T-helper 1 cell treated with Interleukin-12 subunit alpha and Interleukin-12 subunit beta and Interleukin-4 antibody, amounts not matched to agents 30 μg/mL and 1 μg/mL, for 36 hours (primary cell): ENCODE data around the gene CYBRD1.
"Not testable (repeated sequence)": the region's sequence is repeated elsewhere in the genome, so short reads cannot be mapped to it uniquely, and the experiment has no call there.

Experiments used
- H3K27ac Mint-ChIP-seq: one replicate; pipeline ENCODE4 v1.8.0; 2021; ENCODE audit warnings: mild to moderate bottlenecking, mixed read lengths
- H3K27me3 Mint-ChIP-seq: one replicate; pipeline ENCODE4 v1.8.0; 2021; ENCODE audit warnings: low read depth, mixed read lengths
- H3K36me3 Mint-ChIP-seq: one replicate; pipeline ENCODE4 v1.8.0; 2021; ENCODE audit warnings: low read depth, mixed read lengths
- H3K4me1 Mint-ChIP-seq: one replicate; pipeline ENCODE4 v1.8.0; 2021; ENCODE audit warnings: low read depth, mixed read lengths
- H3K4me3 Mint-ChIP-seq: one replicate; pipeline ENCODE4 v1.8.0; 2021; ENCODE audit warnings: mild to moderate bottlenecking, moderate library complexity, mixed read lengths
- H3K9me3 Mint-ChIP-seq: one replicate; pipeline ENCODE4 v1.8.0; 2021; ENCODE audit warnings: mixed read lengths

Gene CYBRD1

DNA sequence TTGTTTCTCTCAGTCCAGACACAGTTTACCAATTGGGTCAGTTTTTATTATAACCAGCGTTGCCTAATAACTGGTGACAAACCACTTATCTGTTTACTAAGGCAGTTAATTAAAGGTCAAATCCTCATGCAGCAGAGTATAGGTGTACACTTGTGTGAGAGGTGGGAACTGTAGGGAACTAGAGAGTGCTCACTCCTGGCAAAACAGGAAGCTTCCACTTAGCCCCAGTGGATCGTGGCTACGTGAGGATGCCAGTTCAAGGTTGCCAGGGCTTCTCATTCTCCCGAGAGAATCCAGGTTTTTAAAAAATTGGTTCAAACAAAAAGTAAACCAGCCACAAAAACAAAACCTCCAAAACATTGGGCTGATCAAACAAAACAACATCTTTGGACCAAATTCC, 8.1 kb downstream of the CYBRD1 start:
- Mint-ChIP-seq H3K9me3 (peaks cover 5% of the 10 kb centered on the region), H3K27ac (no peak overlapping the region), H3K4me3 (no peak overlapping the region), H3K27me3 (peaks cover 33% of the 10 kb centered on the region), H3K4me1 (no peaks in the 10 kb centered on the region), H3K36me3 (no peaks in the 10 kb centered on the region)

DNA sequence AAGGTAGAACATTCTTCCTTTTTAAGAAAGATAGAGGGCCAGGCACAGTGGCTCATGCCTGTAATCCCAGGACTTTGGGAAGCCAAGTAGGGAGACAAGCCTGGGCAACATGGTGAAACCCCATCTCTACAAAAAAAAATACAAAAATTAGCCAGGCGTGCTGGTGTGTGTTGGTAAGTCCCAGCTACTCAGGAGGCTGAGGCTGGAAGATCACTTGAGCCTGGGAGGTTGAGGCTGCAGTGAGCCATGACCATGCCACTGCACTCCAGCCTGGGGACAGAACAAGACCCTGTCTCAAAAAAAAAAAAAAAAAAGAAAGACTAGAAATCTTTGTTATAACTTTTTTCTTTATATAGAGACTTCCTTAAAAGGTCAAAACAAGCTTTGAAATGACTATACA, 8.6 kb downstream of the CYBRD1 start:
- H3K4me1 Mint-ChIP-seq, H3K36me3 Mint-ChIP-seq, H3K27ac Mint-ChIP-seq, H3K9me3 Mint-ChIP-seq, H3K4me3 Mint-ChIP-seq: not testable (repeated sequence)
- peaks cover 32% of the 10 kb centered on the region for H3K27me3 Mint-ChIP-seq

DNA sequence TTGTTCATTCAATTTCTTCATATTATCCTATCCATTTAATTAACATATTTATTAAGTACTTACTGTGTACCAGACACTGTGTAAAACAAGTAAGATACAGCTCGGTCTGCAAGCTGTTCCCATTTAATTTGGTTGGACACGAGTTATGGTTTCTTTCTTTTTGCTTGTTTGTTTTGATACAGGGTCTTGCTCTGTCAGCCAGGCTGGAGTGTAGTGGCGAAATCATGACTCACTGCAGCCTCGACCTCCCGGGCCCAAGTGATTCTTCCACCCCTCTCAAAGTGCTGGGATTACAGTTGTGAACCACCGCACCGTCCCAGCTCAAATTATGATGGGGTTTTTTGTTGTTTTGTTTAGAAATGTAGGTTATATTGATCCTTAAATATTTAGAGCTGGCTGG, 9.0 kb downstream of the CYBRD1 start:
- no peaks in the 10 kb centered on the region for H3K4me1 Mint-ChIP-seq
- H3K27me3 Mint-ChIP-seq = peaks cover 32% of the 10 kb centered on the region

DNA sequence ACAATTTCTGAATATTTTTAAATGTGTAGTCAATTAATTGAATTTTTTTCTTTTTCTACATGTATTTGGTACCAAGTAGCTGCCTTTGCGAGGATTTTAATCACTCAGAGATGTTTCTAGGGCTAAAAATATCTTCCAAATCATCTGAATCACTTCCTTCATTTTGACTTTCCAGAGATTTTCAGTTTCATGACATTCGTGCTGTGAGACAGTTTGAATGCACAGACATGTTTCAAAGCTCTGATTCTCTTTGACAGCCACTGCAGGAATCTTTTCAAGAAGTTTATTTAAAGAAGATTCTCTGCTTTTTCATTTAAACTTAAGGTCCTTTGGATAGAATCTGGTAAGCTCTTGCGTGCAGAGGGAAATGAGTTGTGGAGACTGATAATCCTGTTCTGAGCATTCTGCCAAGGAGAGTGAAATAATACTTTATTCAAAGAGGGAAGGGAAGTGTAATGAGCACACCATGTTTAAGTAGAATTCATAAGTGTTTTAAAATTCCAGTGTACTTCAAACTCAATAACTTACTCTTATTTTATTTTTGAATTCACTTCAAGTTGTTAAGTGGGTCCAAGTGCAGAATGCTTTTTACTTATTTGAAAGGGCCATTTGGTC, 9.7 kb downstream of the CYBRD1 start:
- Mint-ChIP-seq H3K27me3 (peaks cover 26% of the 10 kb centered on the region), H3K36me3 (no peaks in the 10 kb centered on the region), H3K4me1 (no peaks in the 10 kb centered on the region), H3K9me3 (peaks cover 5% of the 10 kb centered on the region), H3K27ac (no peak overlapping the region), H3K4me3 (no peak overlapping the region)

More for the DNA sequence above, 9.0 kb downstream of the CYBRD1 start:
- no peak overlapping the region for H3K4me3 Mint-ChIP-seq
- peaks cover 5% of the 10 kb centered on the region for H3K9me3 Mint-ChIP-seq
- H3K36me3 Mint-ChIP-seq = no peaks in the 10 kb centered on the region
- no peak overlapping the region for H3K27ac Mint-ChIP-seq

DNA sequence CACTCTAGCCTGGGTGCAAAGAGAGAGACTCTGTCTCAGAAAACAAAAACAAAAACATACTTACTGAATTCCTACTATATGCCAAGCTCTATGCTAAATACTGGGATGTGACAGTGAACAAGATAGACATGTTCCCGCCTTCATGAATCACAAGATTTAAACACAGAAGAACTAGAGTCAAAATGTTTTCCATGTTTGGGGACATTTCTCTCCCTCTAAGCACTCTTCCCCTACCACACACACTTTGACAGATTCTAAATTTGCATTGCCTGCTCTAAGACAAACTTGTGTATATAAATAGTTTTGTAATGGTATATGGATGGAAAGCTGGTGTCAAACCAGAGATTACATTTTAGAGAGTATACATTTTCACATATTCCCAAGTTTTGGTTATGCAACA, 11.1 kb downstream of the CYBRD1 start:
- H3K27me3 Mint-ChIP-seq = peaks cover 19% of the 10 kb centered on the region
- H3K4me3 Mint-ChIP-seq = no peak overlapping the region
- H3K36me3 Mint-ChIP-seq = no peaks in the 10 kb centered on the region
- H3K27ac Mint-ChIP-seq = no peak overlapping the region
- peaks cover 5% of the 10 kb centered on the region for H3K9me3 Mint-ChIP-seq
- H3K4me1 Mint-ChIP-seq = no peaks in the 10 kb centered on the region

DNA sequence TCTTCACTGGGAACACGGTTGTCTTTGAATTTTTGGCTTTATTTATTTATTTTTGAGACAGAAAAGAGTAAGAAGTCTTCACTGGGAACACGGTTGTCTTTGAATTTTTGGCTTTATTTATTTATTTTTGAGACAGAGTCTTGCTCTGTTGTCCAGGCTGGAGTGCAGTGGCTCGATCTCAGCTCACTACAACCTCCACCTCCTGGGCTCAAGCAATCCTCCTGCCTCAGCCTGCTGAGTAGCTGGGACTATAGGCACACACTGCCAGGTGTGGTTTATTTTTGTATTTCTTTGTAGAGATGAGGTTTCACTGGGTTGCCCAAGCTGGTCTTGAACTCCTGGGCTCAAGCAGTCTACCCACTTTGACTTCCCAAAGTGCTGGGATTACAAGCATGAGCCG, 13.3 kb downstream of the CYBRD1 start:
- H3K27ac Mint-ChIP-seq, H3K4me3 Mint-ChIP-seq, H3K36me3 Mint-ChIP-seq, H3K4me1 Mint-ChIP-seq, H3K27me3 Mint-ChIP-seq, H3K9me3 Mint-ChIP-seq: not testable (repeated sequence)

DNA sequence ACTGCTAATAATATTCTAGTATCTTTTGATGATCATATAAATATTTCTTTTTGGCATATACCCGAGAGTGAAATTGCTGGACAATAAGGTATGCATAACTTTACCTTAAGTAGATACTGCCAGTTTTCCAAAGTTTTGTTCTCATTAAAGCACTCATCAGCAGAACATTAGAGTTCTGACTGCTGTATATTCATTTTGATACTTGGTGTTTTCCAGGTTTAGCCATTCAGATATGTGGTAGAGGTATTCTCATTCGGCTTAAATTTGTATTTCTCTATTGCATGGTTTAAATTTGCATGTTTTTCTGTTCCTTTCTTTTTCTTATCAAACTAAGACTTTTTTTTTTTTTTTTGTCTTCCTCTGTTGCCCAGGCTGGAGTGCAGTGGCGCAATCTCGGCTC, 18.2 kb downstream of the CYBRD1 start:
- H3K36me3 Mint-ChIP-seq = no peaks in the 10 kb centered on the region
- peaks cover 12% of the 10 kb centered on the region for H3K27me3 Mint-ChIP-seq
- no peak overlapping the region for H3K4me3 Mint-ChIP-seq
- no peaks in the 10 kb centered on the region for H3K9me3 Mint-ChIP-seq
- no peaks in the 10 kb centered on the region for H3K4me1 Mint-ChIP-seq
- H3K27ac Mint-ChIP-seq = no peak overlapping the region

DNA sequence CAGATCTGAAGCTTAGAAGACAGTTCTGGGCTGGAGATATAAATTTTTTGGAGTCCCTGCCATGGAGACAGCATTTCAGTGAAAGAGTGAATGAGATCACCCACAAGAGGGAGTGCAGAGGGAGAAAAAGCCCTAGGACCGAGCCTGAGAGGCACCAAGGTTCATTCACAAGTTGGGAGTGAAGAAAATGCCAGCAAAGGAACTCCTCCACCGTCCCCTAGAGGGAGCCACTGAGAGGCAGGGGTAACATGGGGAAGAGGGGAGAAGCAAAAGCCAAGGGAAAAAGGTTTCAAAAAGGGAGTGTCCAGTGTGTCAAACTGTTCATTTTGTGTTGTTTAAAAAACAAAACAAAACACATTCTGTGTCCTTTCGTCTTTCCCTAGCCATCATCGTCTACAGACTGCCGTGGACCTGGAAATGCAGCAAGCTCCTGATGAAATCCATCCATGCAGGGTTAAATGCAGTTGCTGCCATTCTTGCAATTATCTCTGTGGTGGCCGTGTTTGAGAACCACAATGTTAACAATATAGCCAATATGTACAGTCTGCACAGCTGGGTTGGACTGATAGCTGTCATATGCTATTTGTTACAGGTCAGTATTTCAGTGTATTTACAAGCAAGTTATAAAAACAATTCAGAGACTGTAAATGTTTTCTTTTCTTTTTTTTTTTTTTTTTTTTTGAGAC, 19.1 kb downstream of the CYBRD1 start:
- H3K27ac Mint-ChIP-seq = no peak overlapping the region
- no peaks in the 10 kb centered on the region for H3K36me3 Mint-ChIP-seq
- no peak overlapping the region for H3K4me3 Mint-ChIP-seq
- H3K9me3 Mint-ChIP-seq = no peaks in the 10 kb centered on the region
- H3K4me1 Mint-ChIP-seq = no peaks in the 10 kb centered on the region
- peaks cover 12% of the 10 kb centered on the region for H3K27me3 Mint-ChIP-seq

DNA sequence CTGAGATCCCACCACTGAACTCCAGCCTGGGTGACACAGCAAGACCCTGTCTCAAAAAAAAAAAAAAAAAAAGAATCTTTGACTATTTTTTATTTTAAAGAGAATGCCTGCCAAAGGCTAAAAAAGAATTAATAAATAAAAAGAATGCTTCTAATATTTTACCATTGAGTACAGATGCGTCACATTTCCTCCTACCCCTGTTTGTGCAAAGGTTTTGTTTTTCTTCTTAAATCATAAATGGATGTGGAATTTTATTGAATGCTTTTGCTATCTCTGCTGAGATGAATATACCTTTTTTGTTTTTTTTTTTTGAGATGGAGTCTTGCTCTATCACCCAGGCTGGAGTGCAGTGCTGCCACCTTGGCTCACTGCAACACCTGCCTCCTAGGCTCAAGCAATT, 22.8 kb downstream of the CYBRD1 start:
- no peak overlapping the region for H3K27ac Mint-ChIP-seq
- H3K36me3 Mint-ChIP-seq = no peaks in the 10 kb centered on the region
- H3K4me3 Mint-ChIP-seq = no peak overlapping the region
- no peaks in the 10 kb centered on the region for H3K4me1 Mint-ChIP-seq
- peaks cover 12% of the 10 kb centered on the region for H3K27me3 Mint-ChIP-seq
- H3K9me3 Mint-ChIP-seq = no peaks in the 10 kb centered on the region

DNA sequence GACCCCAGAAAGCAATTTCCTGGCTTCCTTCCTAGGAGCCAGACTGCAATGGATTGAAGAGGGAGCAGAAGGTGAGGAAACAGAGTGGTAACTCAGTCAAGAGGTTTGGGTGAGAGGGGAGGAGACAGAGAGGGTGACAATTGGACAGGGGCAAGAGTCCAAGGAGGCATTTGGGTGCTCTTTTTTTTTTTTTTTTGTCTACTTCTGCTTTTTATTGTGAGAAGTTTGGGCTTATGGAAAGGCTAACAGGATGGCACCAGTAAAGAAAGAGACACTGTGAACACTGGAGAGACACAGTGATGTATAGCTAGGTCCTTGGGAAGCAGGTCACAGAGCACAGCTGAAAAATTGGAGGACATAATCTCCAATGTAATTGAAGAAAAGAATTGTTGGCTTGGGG, 25.0 kb downstream of the CYBRD1 start:
- Mint-ChIP-seq H3K4me3 (no peak overlapping the region), H3K36me3 (no peaks in the 10 kb centered on the region), H3K27ac (no peak overlapping the region), H3K9me3 (no peaks in the 10 kb centered on the region), H3K27me3 (peaks cover 14% of the 10 kb centered on the region), H3K4me1 (no peaks in the 10 kb centered on the region)

DNA sequence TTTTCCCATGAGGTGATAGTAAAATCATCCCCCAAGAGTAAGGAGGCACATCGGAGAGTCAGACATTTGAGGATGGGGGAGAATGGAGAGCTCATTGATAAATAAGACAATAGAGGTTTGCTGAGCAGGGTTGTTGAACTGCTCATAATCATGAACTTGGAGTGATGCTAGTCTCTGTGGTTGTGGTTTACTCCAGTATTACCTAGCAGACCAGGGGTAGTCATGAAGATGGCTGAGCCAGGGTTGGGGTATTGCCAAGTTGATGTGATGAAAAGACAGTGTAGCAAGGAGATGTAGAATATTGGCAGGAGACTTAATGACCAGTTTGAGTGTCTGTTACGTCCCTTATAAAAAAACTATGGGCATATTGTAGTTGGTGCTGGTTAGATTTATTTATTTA, 25.4 kb downstream of the CYBRD1 start:
- Mint-ChIP-seq H3K27ac (no peak overlapping the region), H3K4me3 (no peak overlapping the region), H3K4me1 (no peaks in the 10 kb centered on the region), H3K9me3 (no peaks in the 10 kb centered on the region), H3K27me3 (peaks cover 18% of the 10 kb centered on the region), H3K36me3 (no peaks in the 10 kb centered on the region)

DNA sequence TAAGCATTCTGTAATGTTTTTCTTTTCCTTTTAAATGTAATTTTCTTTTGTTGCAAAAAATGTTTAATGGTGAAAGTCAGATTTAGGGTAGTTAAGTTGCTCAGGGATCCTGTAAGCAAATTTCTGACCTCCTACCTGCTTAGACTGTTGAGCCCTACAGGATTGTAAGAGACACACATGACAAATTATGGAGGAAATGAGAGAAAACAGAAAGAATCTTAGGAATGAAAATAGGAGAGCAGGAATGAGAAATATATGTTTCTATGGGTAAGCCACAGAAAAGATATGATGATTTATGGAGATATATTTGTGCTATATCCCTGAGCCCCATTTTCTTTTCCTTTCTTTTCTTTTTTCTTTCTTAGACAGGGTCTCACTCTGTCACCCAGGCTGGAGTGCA, 28.3 kb downstream of the CYBRD1 start:
- Mint-ChIP-seq H3K36me3 (no peaks in the 10 kb centered on the region), H3K9me3 (no peaks in the 10 kb centered on the region), H3K27ac (no peak overlapping the region), H3K4me1 (no peaks in the 10 kb centered on the region), H3K27me3 (peaks cover 7% of the 10 kb centered on the region), H3K4me3 (no peak overlapping the region)

DNA sequence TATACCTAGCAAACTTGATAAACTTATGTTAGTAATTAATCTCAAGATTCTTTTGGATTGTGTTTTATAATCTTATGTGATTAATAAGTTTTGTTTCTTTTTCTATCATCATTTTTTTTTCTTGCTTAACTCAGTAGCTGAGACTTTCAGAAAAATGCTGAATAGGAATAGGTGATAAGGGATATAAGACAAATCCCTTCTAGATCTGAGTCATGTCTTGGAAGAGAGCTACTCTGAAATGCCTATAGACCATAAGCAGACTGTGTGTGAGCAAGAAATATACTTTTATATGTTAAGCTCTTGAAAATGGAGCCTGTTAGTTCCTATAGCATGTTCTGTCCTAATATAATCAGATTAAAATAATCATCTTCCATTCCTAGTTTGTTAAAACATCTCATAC, 29.6 kb downstream of the CYBRD1 start:
- Mint-ChIP-seq H3K27ac (no peak overlapping the region), H3K4me3 (no peak overlapping the region), H3K27me3 (peaks cover 7% of the 10 kb centered on the region), H3K4me1 (no peaks in the 10 kb centered on the region), H3K36me3 (no peaks in the 10 kb centered on the region), H3K9me3 (no peaks in the 10 kb centered on the region)

DNA sequence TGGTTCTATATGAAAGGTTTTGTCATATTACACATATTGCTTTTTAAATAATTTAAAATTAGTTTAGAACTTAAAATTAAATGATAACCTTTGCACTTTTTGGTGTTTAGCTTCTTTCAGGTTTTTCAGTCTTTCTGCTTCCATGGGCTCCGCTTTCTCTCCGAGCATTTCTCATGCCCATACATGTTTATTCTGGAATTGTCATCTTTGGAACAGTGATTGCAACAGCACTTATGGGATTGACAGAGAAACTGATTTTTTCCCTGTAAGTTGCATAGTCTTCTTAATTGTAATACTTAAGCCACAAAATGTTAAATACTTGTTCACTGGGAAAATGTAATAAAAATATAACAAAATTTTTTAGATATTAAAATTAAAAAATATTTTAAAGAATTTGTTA, 31.0 kb downstream of the CYBRD1 start:
- no peaks in the 10 kb centered on the region for H3K36me3 Mint-ChIP-seq
- H3K4me1 Mint-ChIP-seq = no peaks in the 10 kb centered on the region
- no peak overlapping the region for H3K27ac Mint-ChIP-seq
- no peak overlapping the region for H3K4me3 Mint-ChIP-seq
- no peaks in the 10 kb centered on the region for H3K9me3 Mint-ChIP-seq
- H3K27me3 Mint-ChIP-seq = peaks cover 7% of the 10 kb centered on the region

DNA sequence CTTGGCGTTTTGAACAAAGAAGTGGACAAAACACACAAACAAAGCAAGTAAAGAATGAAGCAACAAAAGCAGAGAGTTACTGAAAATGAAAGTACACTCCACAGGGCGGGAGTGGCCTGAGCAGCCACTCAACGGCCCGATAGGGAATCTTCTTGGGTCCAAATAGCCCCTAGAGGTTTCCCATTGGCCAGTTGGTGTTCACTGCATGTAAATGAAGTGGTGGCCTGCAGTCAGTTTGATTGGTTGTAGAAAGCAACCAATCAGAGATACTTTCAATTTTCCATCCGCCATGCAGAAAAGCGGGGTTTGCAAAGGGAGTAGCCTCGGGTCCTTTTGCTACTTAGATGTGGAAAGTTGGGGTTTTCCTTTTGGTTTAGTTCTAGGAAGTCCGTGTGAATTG, 31.6 kb downstream of the CYBRD1 start:
- Mint-ChIP-seq H3K9me3 (no peaks in the 10 kb centered on the region), H3K27ac (no peak overlapping the region), H3K4me1 (no peaks in the 10 kb centered on the region), H3K36me3 (no peaks in the 10 kb centered on the region), H3K27me3 (peaks cover 7% of the 10 kb centered on the region), H3K4me3 (no peak overlapping the region)
